Fibroblast of lung (primary cell): ENCODE results near the gene PHF21A.

Source experiments
- CTCF ChIP-seq, 2 donors: IDR thresholded peaks in 1 of 2; conservative IDR thresholded peaks in 1 of 2; 1 replicate in 1 of 2; 2 replicates in 1 of 2; pipeline ENCODE4 v1.5.1; 2011 to 2012; ENCODE audit warnings: low read length in 2 of 2, control low read depth in 1 of 2, inconsistent platforms in 1 of 2, low read depth in 1 of 2, mild to moderate bottlenecking in 1 of 2
- EZH2 ChIP-seq: IDR thresholded peaks from 2 replicates; pipeline ENCODE4 v1.5.1; 2012; ENCODE audit warnings: low read length, control low read depth, mild to moderate bottlenecking; ENCODE audit errors: missing control alignments

DNA sequence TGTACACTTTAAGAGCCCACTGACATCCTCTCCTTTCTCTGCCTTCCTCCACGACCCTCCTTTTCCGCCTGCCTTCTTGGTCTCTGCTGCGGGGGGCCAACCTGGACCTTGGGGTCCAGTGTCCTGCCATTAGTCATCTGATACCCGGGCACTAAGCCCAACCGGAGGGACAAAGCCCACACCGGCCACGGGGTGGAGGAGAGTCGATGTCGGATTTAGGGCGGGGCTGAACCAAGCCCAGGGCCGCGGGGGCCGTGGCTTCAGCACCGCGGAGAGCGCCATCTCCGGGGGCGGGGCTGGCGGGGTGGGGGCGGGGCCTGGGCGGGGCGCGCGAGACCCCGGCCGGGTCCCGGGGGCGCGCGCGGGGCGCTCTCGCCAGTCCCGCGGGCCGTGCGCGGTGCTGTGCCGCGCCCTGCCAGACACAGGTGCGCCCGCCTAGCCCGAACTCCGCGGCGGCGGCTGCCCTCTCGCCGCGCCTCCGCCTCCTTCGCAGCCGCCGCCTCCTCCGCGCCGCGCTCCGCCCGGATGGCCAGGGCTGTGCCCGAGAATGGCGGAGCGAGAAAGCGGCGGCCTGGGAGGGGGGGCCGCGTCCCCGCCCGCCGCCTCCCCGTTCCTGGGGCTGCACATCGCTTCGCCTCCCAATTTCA lies 235.9 kb downstream of the PHF21A start, which contains the start of gene MAPK8IP1:
- TF ChIP-seq EZH2 (no peak), CTCF (conservative IDR thresholded peaks at IDR 0.05 in 1 of 2, IDR thresholded peaks at IDR 0.05 in 1 of 2; ENCODE audit: low read depth in 1 of 2, low read length in 2 of 2) (no peak)
